Liver (tissue), 9 donors: ENCODE results near the gene SCARB1. TPM values are rescaled to one million over a fixed set of nuclear protein-coding genes. Genes with fewer than 3 reads are reported as not detected.

Experiments used
- DNase-seq: peaks from one replicate; pipeline ENCODE4 v3.0.0-alpha.2; 2017; ENCODE audit warnings: low spot score
- H3K27ac ChIP-seq, 2 donors: one replicate each; pipeline ENCODE4 v1.7.0; 2013; ENCODE audit warnings: inconsistent platforms in 2 of 2, low read length in 2 of 2, control low read depth in 1 of 2, low read depth in 1 of 2, mild to moderate bottlenecking in 1 of 2
- H3K27me3 ChIP-seq, 4 donors: one replicate each; pipeline versions ENCODE4 v1.6.1 to v1.7.0; 2013; ENCODE audit warnings: low read length in 3 of 4, inconsistent platforms in 1 of 4, mild to moderate bottlenecking in 1 of 4, moderate library complexity in 1 of 4; ENCODE audit not compliant: control insufficient read depth in 4 of 4, insufficient read depth in 4 of 4
- H3K36me3 ChIP-seq, 4 donors: one replicate each; pipeline versions ENCODE4 v1.6.1 to v1.7.0; 2013; ENCODE audit warnings: low read length in 3 of 4, mild to moderate bottlenecking in 3 of 4, low read depth in 1 of 4, moderate library complexity in 1 of 4; ENCODE audit not compliant: control insufficient read depth in 4 of 4, insufficient read depth in 3 of 4
- H3K4me1 ChIP-seq, 4 donors: one replicate each; pipeline versions ENCODE4 v1.6.1 to v1.7.0; 2013; ENCODE audit warnings: low read length in 3 of 4, mild to moderate bottlenecking in 3 of 4, moderate library complexity in 1 of 4; ENCODE audit not compliant: control insufficient read depth in 4 of 4, insufficient read depth in 4 of 4
- H3K4me3 ChIP-seq, 3 donors: one replicate each; pipeline versions ENCODE4 v1.6.1 to v1.7.0; 2013; ENCODE audit warnings: low read length in 3 of 3, control low read depth in 1 of 3, low read depth in 1 of 3, mild to moderate bottlenecking in 1 of 3
- H3K9ac ChIP-seq, 2 donors: one replicate each; pipeline ENCODE4 v1.7.0; 2013; ENCODE audit warnings: low read length in 2 of 2, mild to moderate bottlenecking in 2 of 2, moderate library complexity in 2 of 2, control low read depth in 1 of 2, low read depth in 1 of 2
- H3K9me3 ChIP-seq, 4 donors: one replicate each; pipeline versions ENCODE4 v1.6.1 to v1.7.0; 2013; ENCODE audit warnings: low read length in 3 of 4; ENCODE audit not compliant: control insufficient read depth in 4 of 4
- FOXA1 ChIP-seq: IDR thresholded peaks from 2 replicates; pipeline ENCODE4 v1.6.1; 2016; ENCODE audit warnings: antibody characterized with exemption
- HNF4A ChIP-seq, 2 donors: conservative IDR thresholded peaks; 2 replicates each; pipeline ENCODE4 v1.6.1; 2016; ENCODE audit warnings: antibody characterized with exemption in 2 of 2, mild to moderate bottlenecking in 2 of 2
- HNF4G ChIP-seq: IDR thresholded peaks from 2 replicates; pipeline ENCODE4 v1.6.1; 2016; ENCODE audit warnings: antibody characterized with exemption
- MAX ChIP-seq: IDR thresholded peaks from 2 replicates; pipeline ENCODE4 v1.6.1; 2016; ENCODE audit warnings: antibody characterized with exemption
- RAD21 ChIP-seq, 2 donors: IDR thresholded peaks; 2 replicates each; pipeline ENCODE4 v1.6.1; 2016; ENCODE audit warnings: antibody characterized with exemption in 2 of 2, mild to moderate bottlenecking in 2 of 2
- SP1 ChIP-seq: IDR thresholded peaks from 2 replicates; pipeline ENCODE4 v1.6.1; 2018; ENCODE audit warnings: antibody characterized with exemption, mild to moderate bottlenecking
- WGBS: extraction: QIAGEN DNeasy Blood & Tissue Kit; methylation state at CpG from one replicate; pipeline ENCODE4 v1.1.7; 2013; 5-methylcytosine and 5-hydroxymethylcytosine counted together
- polyA plus RNA-seq, 2 donors: library from polyadenylated mRNA; stranded (reverse) in 1 of 2; unstranded in 1 of 2; fragments of 200-250 nt in 1 of 2; fragments of >200 nt in 1 of 2; fragmentation: Nextera tagmentation in 1 of 2; extraction: Ambion mirVana in 1 of 2; gene quantifications; one replicate each; pipeline versions ENCODE4 v1.2.1 to v1.2.3, GENCODE V29; 2013 to 2015
- total RNA-seq, 2 donors: library from RNA; depleted of rRNA; stranded (reverse); fragments of >200 nt; gene quantifications; one replicate each; pipeline ENCODE4 v1.2.3, GENCODE V29; 2014
- TF ChIP-seq, protein P1 (sequence below): IDR thresholded peaks from 2 replicates; pipeline ENCODE4 v1.6.1; 2016; ENCODE audit warnings: antibody characterized with exemption
- TF ChIP-seq, protein P2 (sequence below): IDR thresholded peaks from 2 replicates; pipeline ENCODE4 v1.6.1; 2016; ENCODE audit warnings: antibody characterized with exemption, mild to moderate bottlenecking
- donor health status: healthy.
- donor health status: healthy.
- donor health status: healthy.
- donor health status: healthy.
- donor health status: healthy.

The SCARB1 gene
- total and polyA plus RNA-seq, 4 donors: 85.3 to 289 (median 141) TPM

DNA sequence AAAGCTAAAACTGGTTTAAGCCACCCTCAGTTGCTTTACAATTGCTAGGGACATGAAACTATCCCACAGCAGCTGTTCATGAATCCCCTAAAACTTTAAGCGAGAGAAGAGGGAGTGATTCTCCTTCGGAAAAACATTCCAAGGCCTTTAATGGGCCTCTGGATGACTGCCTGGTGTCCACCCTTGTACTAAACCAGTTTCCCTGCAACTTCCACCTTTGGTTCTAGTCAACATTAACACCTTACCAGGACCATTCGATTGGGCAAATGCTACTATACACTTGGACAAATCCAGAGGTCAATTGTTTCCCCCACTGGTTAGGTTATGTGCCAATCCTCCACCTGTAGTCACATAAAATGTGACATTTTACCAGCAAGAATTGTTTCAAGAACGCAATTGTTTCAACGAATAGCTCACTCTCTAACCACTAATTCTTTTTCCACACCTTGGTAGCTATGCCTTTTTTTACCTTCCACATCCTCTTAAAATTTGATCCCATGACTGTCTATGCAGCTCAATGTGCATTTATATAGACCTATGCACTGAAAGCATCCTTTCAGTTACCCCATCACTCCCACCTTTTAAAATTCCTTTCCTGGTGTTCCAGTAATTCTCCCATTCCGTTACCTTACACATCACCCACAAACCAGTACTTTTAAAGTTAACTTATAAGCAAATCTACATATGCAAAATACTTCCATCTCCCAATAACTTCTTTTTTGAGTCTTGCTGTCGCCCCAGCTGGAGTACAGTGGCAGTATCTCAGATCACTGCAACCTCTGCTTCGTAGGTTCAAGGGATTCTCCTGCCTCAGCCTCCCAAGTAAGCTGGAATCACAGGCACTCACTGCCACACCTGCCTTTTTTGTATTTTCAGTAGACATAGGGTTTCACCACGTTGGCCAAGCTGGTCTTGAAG lies 47.2 kb upstream of the SCARB1 start:
- DNase-seq: no peak
- peaks cover 0 to 23% (median 16%) of the 10 kb centered on the region in 4 donors for H3K4me1 ChIP-seq
- H3K9ac ChIP-seq: no peak overlapping the region

GRCh38 chr12:124909831-124910560 lies 46.3 kb upstream of the SCARB1 start:
- Histone ChIP-seq H3K27me3 (no peaks in the 10 kb centered on the region), H3K9ac (no peak overlapping the region), H3K4me3 (no peak overlapping the region), H3K9me3 (no peaks in the 10 kb centered on the region), H3K4me1 (peaks cover 0 to 26% (median 19%) of the 10 kb centered on the region in 4 donors), H3K36me3 (peaks cover 0 to 10% (median 5%) of the 10 kb centered on the region in 4 donors), H3K27ac (peak overlapping the region; percentile 51)
- 51% methylated on average over 8 of the region's 8 CpGs for WGBS
- DNase-seq: no peak
- TF ChIP-seq MAX: no peak

More for the DNA sequence above, 47.2 kb upstream of the SCARB1 start:
- Histone ChIP-seq H3K27ac (peak overlapping the region; percentile 6 to 51), H3K9me3 (no peaks in the 10 kb centered on the region), H3K36me3 (peaks cover 0 to 10% (median 5%) of the 10 kb centered on the region in 4 donors), H3K4me3 (peak overlapping the region in 1 of 3 donors; percentile 12), H3K27me3 (no peaks in the 10 kb centered on the region)
- TF ChIP-seq, protein P1, sequence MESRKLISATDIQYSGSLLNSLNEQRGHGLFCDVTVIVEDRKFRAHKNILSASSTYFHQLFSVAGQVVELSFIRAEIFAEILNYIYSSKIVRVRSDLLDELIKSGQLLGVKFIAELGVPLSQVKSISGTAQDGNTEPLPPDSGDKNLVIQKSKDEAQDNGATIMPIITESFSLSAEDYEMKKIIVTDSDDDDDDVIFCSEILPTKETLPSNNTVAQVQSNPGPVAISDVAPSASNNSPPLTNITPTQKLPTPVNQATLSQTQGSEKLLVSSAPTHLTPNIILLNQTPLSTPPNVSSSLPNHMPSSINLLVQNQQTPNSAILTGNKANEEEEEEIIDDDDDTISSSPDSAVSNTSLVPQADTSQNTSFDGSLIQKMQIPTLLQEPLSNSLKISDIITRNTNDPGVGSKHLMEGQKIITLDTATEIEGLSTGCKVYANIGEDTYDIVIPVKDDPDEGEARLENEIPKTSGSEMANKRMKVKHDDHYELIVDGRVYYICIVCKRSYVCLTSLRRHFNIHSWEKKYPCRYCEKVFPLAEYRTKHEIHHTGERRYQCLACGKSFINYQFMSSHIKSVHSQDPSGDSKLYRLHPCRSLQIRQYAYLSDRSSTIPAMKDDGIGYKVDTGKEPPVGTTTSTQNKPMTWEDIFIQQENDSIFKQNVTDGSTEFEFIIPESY: no peak
- TF ChIP-seq SP1 (no peak), HNF4A (conservative IDR thresholded peaks at IDR 0.05) (no peak), MAX (no peak), HNF4G (no peak), RAD21 (IDR thresholded peaks at IDR 0.05) (no peak), FOXA1 (no peak)
- TF ChIP-seq, protein P2, sequence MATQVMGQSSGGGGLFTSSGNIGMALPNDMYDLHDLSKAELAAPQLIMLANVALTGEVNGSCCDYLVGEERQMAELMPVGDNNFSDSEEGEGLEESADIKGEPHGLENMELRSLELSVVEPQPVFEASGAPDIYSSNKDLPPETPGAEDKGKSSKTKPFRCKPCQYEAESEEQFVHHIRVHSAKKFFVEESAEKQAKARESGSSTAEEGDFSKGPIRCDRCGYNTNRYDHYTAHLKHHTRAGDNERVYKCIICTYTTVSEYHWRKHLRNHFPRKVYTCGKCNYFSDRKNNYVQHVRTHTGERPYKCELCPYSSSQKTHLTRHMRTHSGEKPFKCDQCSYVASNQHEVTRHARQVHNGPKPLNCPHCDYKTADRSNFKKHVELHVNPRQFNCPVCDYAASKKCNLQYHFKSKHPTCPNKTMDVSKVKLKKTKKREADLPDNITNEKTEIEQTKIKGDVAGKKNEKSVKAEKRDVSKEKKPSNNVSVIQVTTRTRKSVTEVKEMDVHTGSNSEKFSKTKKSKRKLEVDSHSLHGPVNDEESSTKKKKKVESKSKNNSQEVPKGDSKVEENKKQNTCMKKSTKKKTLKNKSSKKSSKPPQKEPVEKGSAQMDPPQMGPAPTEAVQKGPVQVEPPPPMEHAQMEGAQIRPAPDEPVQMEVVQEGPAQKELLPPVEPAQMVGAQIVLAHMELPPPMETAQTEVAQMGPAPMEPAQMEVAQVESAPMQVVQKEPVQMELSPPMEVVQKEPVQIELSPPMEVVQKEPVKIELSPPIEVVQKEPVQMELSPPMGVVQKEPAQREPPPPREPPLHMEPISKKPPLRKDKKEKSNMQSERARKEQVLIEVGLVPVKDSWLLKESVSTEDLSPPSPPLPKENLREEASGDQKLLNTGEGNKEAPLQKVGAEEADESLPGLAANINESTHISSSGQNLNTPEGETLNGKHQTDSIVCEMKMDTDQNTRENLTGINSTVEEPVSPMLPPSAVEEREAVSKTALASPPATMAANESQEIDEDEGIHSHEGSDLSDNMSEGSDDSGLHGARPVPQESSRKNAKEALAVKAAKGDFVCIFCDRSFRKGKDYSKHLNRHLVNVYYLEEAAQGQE: no peak
- WGBS: 63% methylated on average over 9 of the region's 9 CpGs
